A204.1 (cell line): ENCODE results near the gene OMP.
"Not testable (repeated sequence)": the region's sequence is repeated elsewhere in the genome, so short reads cannot be mapped to it uniquely, and the experiment has no call there.

Experiments used
- FAIRE-seq: peaks from 2 replicates; lab custom pipeline; 2012; peaks lifted over from hg19 to GRCh38; lab: Jason Lieb, UNC

Gene OMP

DNA sequence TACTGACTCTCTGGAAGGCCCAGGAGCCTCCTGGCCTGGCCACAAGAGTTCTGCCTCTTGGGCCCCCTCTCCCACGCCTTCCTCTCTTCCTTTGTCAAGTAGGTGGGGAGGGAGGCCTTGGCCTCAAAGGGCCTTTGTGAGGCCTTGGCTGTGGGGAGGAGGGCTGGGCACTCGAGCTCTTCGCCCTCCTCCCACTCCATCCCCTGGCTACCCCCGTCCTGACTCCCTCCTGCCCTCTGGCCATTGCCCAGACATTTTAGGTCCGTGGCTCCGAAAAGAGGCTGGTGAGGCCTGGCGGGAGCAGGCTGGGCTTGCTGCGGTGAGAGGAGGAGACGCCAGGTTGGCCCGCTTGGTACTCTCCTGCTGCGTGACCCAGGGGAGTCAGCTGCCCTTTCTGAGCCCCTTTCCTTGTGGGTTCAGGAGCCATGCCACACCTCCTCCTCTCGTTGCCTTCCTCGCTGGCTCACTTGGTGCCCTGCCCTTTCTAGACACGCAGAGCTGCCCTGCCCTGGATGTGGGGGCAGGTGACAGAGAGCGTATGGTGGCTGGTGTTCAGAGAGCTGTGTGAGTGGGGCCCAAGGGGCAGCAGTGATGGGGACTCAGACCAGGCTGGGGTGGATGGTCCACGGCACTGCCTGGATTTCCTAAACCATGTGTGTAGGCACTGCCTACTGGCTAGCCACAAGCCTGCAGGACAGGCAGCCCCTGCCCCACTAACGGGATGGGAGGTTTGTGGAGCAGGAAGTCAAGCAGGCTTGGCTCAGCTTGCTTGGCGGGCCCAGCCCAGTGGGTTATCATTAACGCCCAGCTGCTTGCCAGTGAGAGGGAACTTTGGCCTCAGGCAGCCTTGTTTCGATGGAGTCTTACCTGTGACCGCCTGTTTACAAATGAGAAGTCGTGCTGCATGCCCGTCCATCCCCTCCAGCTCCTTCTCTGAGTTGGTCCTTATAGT, 15.8 kb upstream of the OMP start:
- no peak for FAIRE-seq

- no peak for FAIRE-seq
Observed at GRCh38 chr11:77087723-77088225, 14.9 kb upstream of the OMP start.

GRCh38 chr11:77088236-77089003, 14.2 kb upstream of the OMP start:
- no peak for FAIRE-seq

DNA sequence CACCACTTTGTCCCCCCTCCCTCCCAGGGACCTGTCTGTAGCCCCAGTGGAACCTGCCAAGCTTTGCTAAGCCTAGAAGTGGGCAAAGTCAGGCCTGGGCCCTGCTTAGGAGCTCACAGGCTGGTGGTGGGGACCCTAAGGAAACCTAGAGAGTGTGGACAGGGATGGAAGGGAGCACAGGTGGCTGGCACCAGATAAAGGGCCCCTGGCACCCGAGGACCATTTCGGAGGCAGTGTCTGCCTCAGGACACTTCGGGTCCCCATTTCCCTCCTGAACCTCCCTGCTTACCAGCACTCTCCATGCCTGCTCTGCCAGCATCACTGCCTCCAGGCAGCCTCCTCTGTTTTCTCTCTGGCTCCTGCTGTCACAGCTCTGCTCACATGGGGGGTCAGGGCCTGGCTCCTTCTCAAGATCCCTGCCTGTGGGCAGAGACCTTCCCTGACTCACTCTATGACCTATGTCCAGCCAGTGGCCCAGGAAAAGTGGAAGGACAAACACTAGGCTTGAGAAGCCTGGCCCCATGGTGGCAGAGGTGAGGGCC, 13.6 kb upstream of the OMP start:
- FAIRE-seq = no peak

DNA sequence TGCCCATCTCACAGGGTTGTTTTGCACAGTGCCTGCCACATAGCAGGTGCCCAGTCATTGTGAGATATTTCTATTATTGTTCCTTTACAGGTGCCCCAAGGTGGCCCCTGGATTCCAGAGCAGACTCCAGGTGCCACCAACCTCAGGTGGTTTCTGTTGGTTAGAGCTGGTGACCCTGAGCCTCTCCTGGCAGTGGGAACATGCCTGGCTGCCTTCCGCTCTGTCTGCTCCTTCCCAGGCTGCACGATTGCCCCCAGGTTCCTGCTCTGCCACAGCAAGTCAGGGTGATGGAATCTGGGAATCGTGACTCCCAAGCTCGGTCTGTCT, 12.6 kb upstream of the OMP start:
- no peak for FAIRE-seq

- no peak for FAIRE-seq
Observed at GRCh38 chr11:77090373-77091111, 12.1 kb upstream of the OMP start.

- FAIRE-seq = no peak
Observed at GRCh38 chr11:77091146-77091940, 11.3 kb upstream of the OMP start.

- no peak for FAIRE-seq
Observed at GRCh38 chr11:77092382-77092781, 10.3 kb upstream of the OMP start.

- no peak for FAIRE-seq
Observed at GRCh38 chr11:77093056-77093891, 9.4 kb upstream of the OMP start.

DNA sequence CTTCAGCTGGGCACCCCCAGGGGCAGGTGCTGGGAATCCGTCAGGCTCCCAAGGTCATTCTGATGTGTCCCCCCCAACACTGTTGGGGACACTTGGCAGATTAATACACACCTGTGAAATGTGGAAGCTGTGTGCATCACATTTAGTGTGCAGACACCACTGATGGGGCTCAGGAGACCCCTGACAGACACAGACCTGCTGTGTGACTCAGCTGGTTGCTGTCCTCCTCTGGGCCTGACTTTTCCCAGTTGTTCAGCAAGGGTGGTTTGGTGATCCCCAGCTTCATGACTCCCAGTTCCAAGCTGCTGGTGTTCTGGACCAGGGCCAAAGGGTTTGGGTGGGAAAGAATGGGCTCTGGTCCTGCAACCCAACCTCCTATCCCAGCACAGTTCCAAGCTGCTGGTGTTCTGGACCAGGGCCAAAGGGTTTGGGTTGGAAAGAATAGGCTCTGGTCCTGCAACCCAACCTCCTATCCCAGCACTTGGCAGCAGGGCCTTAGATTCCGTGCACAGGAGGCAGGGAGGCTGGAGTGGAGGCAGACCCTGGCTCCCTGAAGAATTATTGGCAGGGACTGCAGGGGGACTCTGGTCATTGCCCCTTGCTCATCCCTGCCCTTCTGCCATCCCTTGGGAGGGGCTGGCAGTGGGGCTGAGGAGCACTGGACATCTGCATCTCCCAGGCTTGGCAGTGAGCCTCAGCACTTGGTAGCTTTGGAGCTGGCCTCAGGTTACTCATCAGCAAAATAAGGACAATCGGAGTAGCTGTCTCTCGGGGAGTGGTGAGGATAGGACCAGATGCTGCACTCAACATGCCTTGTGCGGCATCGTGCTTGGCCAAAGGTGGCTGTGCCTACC, 8.4 kb upstream of the OMP start:
- FAIRE-seq = no peak

GRCh38 chr11:77094841-77095365, 7.7 kb upstream of the OMP start:
- FAIRE-seq = no peak

GRCh38 chr11:77095551-77096490, 6.8 kb upstream of the OMP start:
- FAIRE-seq = no peak

DNA sequence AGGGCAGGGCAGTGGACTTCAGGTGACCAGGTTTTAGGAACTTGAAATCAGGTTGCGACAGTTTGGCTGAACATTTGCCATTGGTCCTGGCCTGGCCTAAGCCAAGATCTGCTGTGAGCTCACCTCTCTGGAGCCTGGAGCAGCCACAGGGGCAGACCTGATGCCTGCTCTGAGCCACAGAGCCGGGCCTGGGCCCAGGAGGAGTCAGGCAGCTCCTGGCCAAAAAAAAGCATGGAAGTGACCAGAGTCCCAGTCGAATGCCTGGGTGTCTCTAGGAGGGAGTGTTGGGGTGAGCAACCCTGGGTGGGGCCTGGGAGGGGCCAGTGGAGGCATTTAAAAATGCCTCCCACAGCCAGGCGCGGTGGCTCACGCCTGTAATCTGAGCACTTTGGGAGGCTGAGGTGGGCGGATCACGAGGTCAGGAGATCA, 6.0 kb upstream of the OMP start:
- FAIRE-seq = no peak

- not testable (repeated sequence) for FAIRE-seq
Observed at GRCh38 chr11:77097180-77097579, 5.5 kb upstream of the OMP start.

DNA sequence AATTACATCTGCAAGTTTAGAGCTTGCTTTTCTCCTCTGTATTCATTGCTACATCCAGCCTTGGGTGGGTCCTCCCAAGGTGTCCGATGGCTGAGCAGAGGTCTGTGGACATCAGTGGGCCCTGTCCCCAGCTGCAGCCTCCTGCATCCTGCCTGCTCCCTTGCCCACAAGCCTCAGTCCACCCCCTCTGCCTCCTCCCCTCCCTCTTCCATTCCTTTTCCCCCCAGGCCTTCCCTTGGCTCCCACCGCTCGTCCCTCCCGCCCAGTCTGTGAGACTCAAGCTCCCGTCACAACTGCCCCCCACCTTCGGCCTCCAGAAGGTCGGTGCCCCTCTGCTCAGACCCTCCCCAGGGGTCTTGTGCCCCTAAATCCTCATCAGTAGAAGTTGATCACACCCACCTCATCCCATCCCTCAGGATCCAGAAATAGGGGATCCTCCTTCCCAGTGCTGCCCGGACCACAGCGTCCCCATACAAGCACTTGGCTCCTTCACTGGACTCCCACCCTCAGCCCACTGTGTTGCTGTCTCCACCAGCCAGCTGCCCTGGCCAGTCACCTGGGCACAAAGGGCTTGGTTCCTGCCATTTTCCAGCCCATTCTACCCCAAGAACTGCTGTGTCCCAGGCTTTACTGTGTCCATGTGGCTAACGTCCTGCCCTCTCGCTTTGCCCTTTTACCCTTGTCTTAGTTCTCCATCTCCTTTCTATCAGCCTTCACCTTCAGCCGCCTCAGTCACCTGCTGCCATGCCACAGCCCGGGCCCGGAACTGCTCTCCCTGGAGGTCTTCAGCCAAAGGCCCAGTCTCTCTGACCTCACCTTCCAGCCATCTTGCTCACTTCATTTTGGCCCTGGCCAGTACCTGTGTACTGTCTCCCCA, 2.2 kb upstream of the OMP start:
- no peak for FAIRE-seq

DNA sequence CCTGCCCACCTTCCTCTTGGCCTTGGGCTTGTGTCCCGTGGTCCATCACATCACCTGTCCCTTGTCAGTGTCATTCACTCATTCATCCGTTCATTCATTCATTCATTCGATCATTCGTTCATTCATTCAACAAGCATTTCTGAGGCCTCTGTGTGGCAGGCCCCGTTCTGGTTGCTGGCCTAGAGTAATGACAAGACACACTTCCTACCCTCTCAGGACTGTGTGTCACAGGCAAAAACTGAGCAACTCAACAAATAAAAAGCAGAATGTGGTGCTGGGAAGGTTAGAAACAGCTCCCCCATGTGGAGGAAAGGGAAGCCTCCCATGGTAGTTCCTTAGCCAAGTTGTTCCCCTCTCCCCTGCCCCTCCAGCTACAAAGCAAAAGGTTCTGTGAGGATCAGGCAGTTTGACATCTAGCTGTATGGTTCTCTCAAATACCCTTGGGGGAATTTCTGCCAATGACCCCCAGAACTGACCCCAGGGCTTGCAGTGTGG, 1.6 kb upstream of the OMP start:
- no peak for FAIRE-seq

DNA sequence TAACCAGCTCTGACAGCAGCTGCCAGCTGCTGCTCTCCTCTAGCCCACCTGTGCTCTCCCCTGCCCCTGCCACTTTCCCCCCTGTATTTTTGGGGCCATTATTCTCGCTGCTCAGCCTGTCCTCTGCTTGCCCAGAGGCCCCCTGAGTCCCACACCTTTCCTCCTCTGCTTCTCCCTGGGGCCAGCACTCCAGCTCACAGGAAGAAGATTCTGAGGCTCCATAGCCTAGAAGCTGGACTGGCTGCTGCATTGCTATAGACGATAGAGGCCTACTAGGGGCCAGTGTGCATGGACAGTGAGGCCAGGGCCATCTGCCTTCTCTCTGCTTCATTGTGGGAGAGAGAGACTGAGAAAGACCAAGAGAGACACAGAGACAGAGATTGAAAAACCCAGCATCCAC, 679 bp downstream of the OMP start:
- no peak for FAIRE-seq
